Esophagus squamous epithelium (tissue), 4 donors: Measurements from ENCODE around the gene TGFBRAP1.

ENCODE experiments used
- POLR2A ChIP-seq, 4 donors: fragments of 450-650 bp; IDR thresholded peaks; one replicate each; pipeline ENCODE4 v1.6.1; 2017; ENCODE audit warnings: antibody characterized with exemption in 4 of 4, mild to moderate bottlenecking in 4 of 4, moderate library complexity in 3 of 4
- TF ChIP-seq, protein P1 (sequence below), 6 experiments: fragments of 450-650 bp in 4 of 6; fragments of 200-600 bp in 2 of 6; sonication (generic) in 2 of 6; IDR thresholded peaks; one replicate each; pipeline ENCODE4 v1.5.1; 2016 to 2019; ENCODE audit warnings: antibody characterized with exemption in 6 of 6, mild to moderate bottlenecking in 4 of 6, moderate library complexity in 4 of 6

DNA sequence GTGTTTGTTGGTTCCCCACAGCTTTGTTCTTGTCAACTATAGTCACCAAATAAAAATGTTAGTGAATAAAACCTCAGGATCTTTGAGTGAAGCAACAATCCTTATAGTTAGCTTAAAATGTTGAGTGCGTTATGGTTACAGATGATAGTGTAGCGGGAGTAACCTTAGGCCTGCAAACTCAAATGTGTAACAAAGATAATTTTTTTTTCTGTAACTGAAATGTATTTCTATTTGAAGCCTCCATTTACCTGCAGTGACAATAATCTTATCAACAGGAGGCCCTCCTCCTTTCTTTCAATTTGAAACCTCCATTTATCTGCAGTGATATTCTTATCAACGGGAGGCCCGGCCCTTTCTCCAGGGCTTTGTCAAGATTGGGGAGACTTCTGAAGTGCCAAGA, 4.7 kb upstream of the TGFBRAP1 start:
- TF ChIP-seq, protein P1, sequence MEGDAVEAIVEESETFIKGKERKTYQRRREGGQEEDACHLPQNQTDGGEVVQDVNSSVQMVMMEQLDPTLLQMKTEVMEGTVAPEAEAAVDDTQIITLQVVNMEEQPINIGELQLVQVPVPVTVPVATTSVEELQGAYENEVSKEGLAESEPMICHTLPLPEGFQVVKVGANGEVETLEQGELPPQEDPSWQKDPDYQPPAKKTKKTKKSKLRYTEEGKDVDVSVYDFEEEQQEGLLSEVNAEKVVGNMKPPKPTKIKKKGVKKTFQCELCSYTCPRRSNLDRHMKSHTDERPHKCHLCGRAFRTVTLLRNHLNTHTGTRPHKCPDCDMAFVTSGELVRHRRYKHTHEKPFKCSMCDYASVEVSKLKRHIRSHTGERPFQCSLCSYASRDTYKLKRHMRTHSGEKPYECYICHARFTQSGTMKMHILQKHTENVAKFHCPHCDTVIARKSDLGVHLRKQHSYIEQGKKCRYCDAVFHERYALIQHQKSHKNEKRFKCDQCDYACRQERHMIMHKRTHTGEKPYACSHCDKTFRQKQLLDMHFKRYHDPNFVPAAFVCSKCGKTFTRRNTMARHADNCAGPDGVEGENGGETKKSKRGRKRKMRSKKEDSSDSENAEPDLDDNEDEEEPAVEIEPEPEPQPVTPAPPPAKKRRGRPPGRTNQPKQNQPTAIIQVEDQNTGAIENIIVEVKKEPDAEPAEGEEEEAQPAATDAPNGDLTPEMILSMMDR (IDR thresholded peaks at IDR 0.05), result no peak
- no peak for TF ChIP-seq POLR2A (IDR thresholded peaks at IDR 0.05)
